Activated CD8-positive, alpha-beta T cell treated with anti-CD3 and anti-CD28 coated beads for 36 hours (primary cell): Measurements from ENCODE around the gene EEIG1. TPM values are rescaled to one million over a fixed set of nuclear protein-coding genes. Genes with fewer than 3 reads are reported as not detected.

Experiments used
- ATAC-seq: fragments of 200-7000 bp; cut with Tn5 transposase; one replicate; pipeline ENCODE4 v1.10.0; 2021; ENCODE audit warnings: mild to moderate bottlenecking, moderate library complexity
- CTCF ChIA-PET: fragments of 350-600 bp; sonication (Branson Sonifier 250); formaldehyde crosslinking; loops from one replicate; lab custom pipeline; 2021; ENCODE audit warnings: antibody characterized with exemption; lab: Charles Lee
- POLR2A ChIA-PET: fragments of 350-600 bp; sonication (Branson Sonifier 250); formaldehyde crosslinking; loops from one replicate; lab custom pipeline; 2021; ENCODE audit warnings: antibody characterized with exemption; lab: Charles Lee
- DNase-seq: peaks from one replicate; pipeline ENCODE4 v3.0.0-alpha.2; 2020
- H3K27ac Mint-ChIP-seq: one replicate; pipeline ENCODE4 v1.8.0; 2021; ENCODE audit warnings: mild to moderate bottlenecking, mixed read lengths
- H3K27me3 Mint-ChIP-seq: one replicate; pipeline ENCODE4 v1.8.0; 2021; ENCODE audit warnings: mixed read lengths
- H3K36me3 Mint-ChIP-seq: one replicate; pipeline ENCODE4 v1.8.0; 2021; ENCODE audit warnings: low read depth, mixed read lengths
- H3K4me1 Mint-ChIP-seq: one replicate; pipeline ENCODE4 v1.8.0; 2021; ENCODE audit warnings: low read depth, mixed read lengths
- H3K4me3 Mint-ChIP-seq: one replicate; pipeline ENCODE4 v1.8.0; 2021; ENCODE audit warnings: mild to moderate bottlenecking, moderate library complexity, mixed read lengths
- H3K9me3 Mint-ChIP-seq: one replicate; pipeline ENCODE4 v1.8.0; 2021; ENCODE audit warnings: mixed read lengths
- CTCF ChIP-seq: fragments of 200-600 bp; IDR thresholded peaks from one replicate; pipeline ENCODE4 v1.8.0; 2022; ENCODE audit warnings: antibody characterized with exemption, mild to moderate bottlenecking
- intact Hi-C: fragments of 100-400 bp; cut with micrococcal nuclease; formaldehyde crosslinking; loops from one replicate; pipeline ENCODE4 v1.10.0; 2022
- total RNA-seq, 2 experiments: library from RNA; stranded (reverse); gene quantifications; one replicate each; pipeline ENCODE4 v1.2.3, GENCODE V29; 2021

The EEIG1 gene
- total RNA-seq, 2 experiments from 2014 or later: 79.7 to 81.5 TPM

GRCh38 chr9:127945942-127946341 is 34.8 kb downstream of the EEIG1 start:
- peaks cover 41% of the 10 kb centered on the region for H3K36me3 Mint-ChIP-seq
- no peak for ATAC-seq
- H3K4me1 Mint-ChIP-seq: peaks cover 47% of the 10 kb centered on the region
- no peaks in the 10 kb centered on the region for H3K27me3 Mint-ChIP-seq
- no peak overlapping the region for H3K4me3 Mint-ChIP-seq
- intact Hi-C loops: no loop called here
- POLR2A ChIA-PET: no interaction called here
- H3K27ac Mint-ChIP-seq: peak overlapping the region; percentile 28
- no peak for TF ChIP-seq CTCF
- CTCF ChIA-PET: interaction anchor here (1.2 to 30.0 kb wide), 4 partner anchors 12 to 172 kb away, joined by 4 to 631 read pairs (median 92); no protein-coding TSS in a partner anchor
- no peak for DNase-seq
- H3K9me3 Mint-ChIP-seq: no peaks in the 10 kb centered on the region

- ATAC-seq (no peak), DNase-seq (no peak)
- POLR2A ChIA-PET: interaction anchor here (1.0 kb wide), 1 partner anchor 147 kb away, joined by 3 read pairs; no protein-coding TSS in a partner anchor
- CTCF ChIA-PET: interaction anchor here (1.2 to 30.0 kb wide), 5 partner anchors 12 to 98 kb away, joined by 4 to 631 read pairs (median 24); no protein-coding TSS in a partner anchor
- H3K4me1 Mint-ChIP-seq: peaks cover 41% of the 10 kb centered on the region
- no peaks in the 10 kb centered on the region for H3K27me3 Mint-ChIP-seq
- H3K27ac Mint-ChIP-seq: peak overlapping the region; percentile 28
- TF ChIP-seq CTCF: no peak
- H3K9me3 Mint-ChIP-seq: no peaks in the 10 kb centered on the region
- intact Hi-C loops: no loop called here
- H3K36me3 Mint-ChIP-seq: peaks cover 39% of the 10 kb centered on the region
- H3K4me3 Mint-ChIP-seq: no peak overlapping the region
These were observed 35.5 kb downstream of the EEIG1 start for GRCh38 chr9:127945338-127945737.

- Mint-ChIP-seq H3K4me3 (no peak overlapping the region), H3K27ac (peak overlapping the region; percentile 59), H3K27me3 (no peaks in the 10 kb centered on the region), H3K36me3 (peaks cover 37% of the 10 kb centered on the region), H3K9me3 (no peaks in the 10 kb centered on the region), H3K4me1 (peaks cover 35% of the 10 kb centered on the region)
- no peak for DNase-seq
- intact Hi-C loops: loop anchor here (5.0 kb wide), 1 partner anchor 93 kb away; no protein-coding TSS in a partner anchor
- CTCF ChIA-PET: interaction anchor here (0.9 to 30.0 kb wide), 16 partner anchors 11 to 173 kb away, joined by 3 to 631 read pairs (median 8); partner anchors contain the start of genes EEIG1, NAIF1 and SLC25A25
- no peak for TF ChIP-seq CTCF
- POLR2A ChIA-PET: interaction anchor here (0.9 to 1.9 kb wide), 5 partner anchors 20 to 148 kb away, joined by 3 to 12 read pairs (median 3); no protein-coding TSS in a partner anchor
- ATAC-seq: no peak
These were observed 36.1 kb downstream of the EEIG1 start for GRCh38 chr9:127944586-127945218.

GRCh38 chr9:127943731-127944144 is 37.1 kb downstream of the EEIG1 start:
- peaks cover 36% of the 10 kb centered on the region for H3K36me3 Mint-ChIP-seq
- DNase-seq (peak; percentile 88), ATAC-seq (peak; percentile 93)
- peak; percentile 95 for TF ChIP-seq CTCF
- no peaks in the 10 kb centered on the region for H3K9me3 Mint-ChIP-seq
- CTCF ChIA-PET: interaction anchor here (0.6 to 30.0 kb wide), 32 partner anchors 10 to 488 kb away, joined by 3 to 631 read pairs (median 5); partner anchors contain the start of genes EEIG1, NAIF1, PIP5KL1 and SLC25A25
- peak overlapping the region; percentile 86 for H3K27ac Mint-ChIP-seq
- H3K27me3 Mint-ChIP-seq: no peaks in the 10 kb centered on the region
- POLR2A ChIA-PET: interaction anchor here (0.9 to 1.9 kb wide), 6 partner anchors 21 to 96 kb away, joined by 3 to 12 read pairs (median 3); partner anchors contain the start of gene EEIG1
- H3K4me3 Mint-ChIP-seq: no peak overlapping the region
- peaks cover 29% of the 10 kb centered on the region for H3K4me1 Mint-ChIP-seq
- intact Hi-C loops: loop anchor here (5.0 kb wide), 1 partner anchor 94 kb away; no protein-coding TSS in a partner anchor
